ENCODE measurements around the gene RAB7B. TPM values are rescaled to one million over a fixed set of nuclear protein-coding genes. Genes with fewer than 3 reads are reported as not detected.

Gene RAB7B
- total and polyA plus RNA-seq, 2 donors, result 6.4 to 8.6 TPM

DNA sequence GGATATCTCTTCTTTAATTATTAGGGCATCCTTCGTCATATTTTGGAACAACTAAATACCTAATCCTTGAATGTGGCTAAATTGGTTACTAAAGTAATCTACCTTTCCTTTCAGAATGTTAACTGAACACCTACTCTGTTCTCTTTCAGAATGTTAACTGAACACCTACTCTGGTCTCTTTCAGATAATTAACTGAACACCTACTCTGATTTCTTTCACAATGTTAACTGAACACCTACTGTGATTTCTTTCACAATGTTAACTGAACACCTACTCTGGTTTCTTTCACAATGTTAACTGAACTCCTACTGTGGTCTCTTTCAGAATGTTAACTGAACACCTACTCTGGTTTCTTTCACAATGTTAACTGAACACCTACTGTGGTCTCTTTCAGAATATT is 21.9 kb downstream of the RAB7B start:
- Histone ChIP-seq H3K27me3 (ENCODE audit: control insufficient read depth in 2 of 2, insufficient read depth in 1 of 2, low read length in 1 of 2) (no peaks in the 10 kb centered on the region), H3K9me3 (ENCODE audit: control insufficient read depth in 2 of 2, insufficient read depth in 1 of 2, low read length in 1 of 2) (peaks cover 0 to 5% of the 10 kb centered on the region in 2 donors), H3K4me3 (ENCODE audit: low read length in 2 of 2) (no peak overlapping the region), H3K4me1 (ENCODE audit: control insufficient read depth in 2 of 2, insufficient read depth in 2 of 2, low read length in 2 of 2) (no peaks in the 10 kb centered on the region), H3K27ac (ENCODE audit: low read depth in 1 of 2, low read length in 1 of 2) (no peak overlapping the region), H3K36me3 (ENCODE audit: control insufficient read depth in 2 of 2, insufficient read depth in 2 of 2, low read length in 1 of 2) (no peaks in the 10 kb centered on the region)
- no peak for DNase-seq (ENCODE audit: low read depth in 6 of 9, low spot score in 9 of 9)
- WGBS, result 93% methylated on average over 1 of the region's 1 CpG

DNA sequence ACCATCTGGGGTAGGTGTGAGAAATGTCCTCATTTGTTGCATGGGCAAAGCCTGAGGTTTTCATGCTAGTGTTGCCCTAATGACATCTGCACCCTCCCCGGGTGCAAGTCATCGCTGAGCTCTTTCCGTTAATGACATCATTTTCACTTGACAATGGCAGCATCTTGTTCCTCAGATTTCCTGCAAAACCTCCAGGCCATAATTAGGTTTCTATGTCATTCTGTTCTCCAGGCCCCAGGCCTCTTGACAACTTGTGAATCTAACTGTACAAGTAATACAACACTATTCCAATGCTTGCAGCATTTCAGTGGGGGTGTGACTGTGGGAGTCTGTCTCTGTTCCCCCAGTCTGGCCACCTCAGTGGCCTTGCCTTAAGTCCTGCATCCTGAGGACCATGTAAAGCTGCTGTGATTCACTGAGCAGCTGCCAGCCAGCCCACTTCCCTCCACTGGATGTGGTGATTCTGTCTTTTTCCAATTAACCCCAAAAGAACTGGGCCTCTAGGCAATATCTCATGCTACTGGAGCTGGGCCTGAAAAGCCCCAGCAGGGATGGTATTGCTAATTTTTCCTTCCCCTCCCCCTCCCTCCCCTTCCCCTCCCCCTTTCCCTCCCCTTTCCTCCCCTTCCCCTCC is 22.8 kb downstream of the RAB7B start:
- DNase-seq (ENCODE audit: low read depth in 6 of 9, low spot score in 9 of 9), result no peak
- H3K4me3 ChIP-seq (ENCODE audit: low read length in 2 of 2), result no peak overlapping the region
- H3K27me3 ChIP-seq (ENCODE audit: control insufficient read depth in 2 of 2, insufficient read depth in 1 of 2, low read length in 1 of 2), result no peaks in the 10 kb centered on the region
- H3K36me3 ChIP-seq (ENCODE audit: control insufficient read depth in 2 of 2, insufficient read depth in 2 of 2, low read length in 1 of 2), result no peaks in the 10 kb centered on the region
- 90% methylated on average over 3 of the region's 3 CpGs for WGBS
- H3K27ac ChIP-seq (ENCODE audit: low read depth in 1 of 2, low read length in 1 of 2), result no peak overlapping the region
- peaks cover 0 to 5% of the 10 kb centered on the region in 2 donors for H3K9me3 ChIP-seq (ENCODE audit: control insufficient read depth in 2 of 2, insufficient read depth in 1 of 2, low read length in 1 of 2)
- no peaks in the 10 kb centered on the region for H3K4me1 ChIP-seq (ENCODE audit: control insufficient read depth in 2 of 2, insufficient read depth in 2 of 2, low read length in 2 of 2)

DNA sequence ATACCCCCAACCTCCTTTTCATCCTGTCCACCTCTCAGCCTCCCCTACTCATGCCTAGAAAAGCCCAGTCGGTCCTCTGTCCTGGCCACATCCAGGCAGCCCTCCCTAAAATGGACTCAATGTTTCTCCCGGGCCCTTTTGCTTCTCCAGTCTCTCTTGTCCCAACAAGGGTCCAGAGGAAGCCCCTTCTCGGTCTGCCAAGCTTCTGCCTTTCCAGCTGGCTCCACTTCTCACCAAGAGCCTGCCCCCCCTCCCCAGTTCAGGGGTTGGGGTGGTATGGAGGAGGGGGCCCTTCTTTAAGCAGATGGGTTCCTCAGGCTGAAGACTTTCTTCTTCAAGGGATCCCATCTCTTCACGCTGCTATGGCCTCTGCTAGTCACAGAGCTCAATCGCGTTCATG is 23.9 kb downstream of the RAB7B start:
- Histone ChIP-seq H3K4me3 (ENCODE audit: low read length in 2 of 2) (no peak overlapping the region), H3K9me3 (ENCODE audit: control insufficient read depth in 2 of 2, insufficient read depth in 1 of 2, low read length in 1 of 2) (peaks cover 0 to 5% of the 10 kb centered on the region in 2 donors), H3K36me3 (ENCODE audit: control insufficient read depth in 2 of 2, insufficient read depth in 2 of 2, low read length in 1 of 2) (no peaks in the 10 kb centered on the region), H3K27ac (ENCODE audit: low read depth in 1 of 2, low read length in 1 of 2) (no peak overlapping the region), H3K27me3 (ENCODE audit: control insufficient read depth in 2 of 2, insufficient read depth in 1 of 2, low read length in 1 of 2) (no peaks in the 10 kb centered on the region), H3K4me1 (ENCODE audit: control insufficient read depth in 2 of 2, insufficient read depth in 2 of 2, low read length in 2 of 2) (no peaks in the 10 kb centered on the region)
- no peak for DNase-seq (ENCODE audit: low read depth in 6 of 9, low spot score in 9 of 9)
- 94% methylated on average over 6 of the region's 6 CpGs for WGBS

DNA sequence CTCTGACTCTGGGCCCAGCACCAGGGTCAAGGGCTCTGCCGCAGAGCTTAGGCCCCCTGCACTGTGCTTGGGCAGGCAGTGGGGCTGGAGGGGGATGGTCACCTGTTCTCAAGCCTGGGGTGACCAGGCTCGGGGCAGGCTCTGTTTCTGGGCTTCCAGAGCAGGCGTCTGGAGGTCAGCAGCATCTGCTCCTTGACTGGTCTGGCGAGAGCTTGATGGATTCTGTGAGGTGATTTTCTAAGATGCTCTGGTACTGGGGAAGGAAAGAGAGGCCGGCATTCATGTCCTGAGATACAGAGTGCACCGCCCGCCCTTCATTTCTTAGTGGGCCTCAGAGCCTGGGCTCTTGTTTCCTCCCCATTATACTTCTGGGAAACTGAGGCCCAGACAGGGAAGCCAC is 24.5 kb downstream of the RAB7B start:
- no peaks in the 10 kb centered on the region for H3K4me1 ChIP-seq (ENCODE audit: control insufficient read depth in 2 of 2, insufficient read depth in 2 of 2, low read length in 2 of 2)
- H3K27ac ChIP-seq (ENCODE audit: low read depth in 1 of 2, low read length in 1 of 2), result no peak overlapping the region
- no peaks in the 10 kb centered on the region for H3K9me3 ChIP-seq (ENCODE audit: control insufficient read depth in 2 of 2, insufficient read depth in 1 of 2, low read length in 1 of 2)
- H3K4me3 ChIP-seq (ENCODE audit: low read length in 2 of 2), result no peak overlapping the region
- DNase-seq (ENCODE audit: low read depth in 6 of 9, low spot score in 9 of 9), result no peak
- no peaks in the 10 kb centered on the region for H3K36me3 ChIP-seq (ENCODE audit: control insufficient read depth in 2 of 2, insufficient read depth in 2 of 2, low read length in 1 of 2)
- H3K27me3 ChIP-seq (ENCODE audit: control insufficient read depth in 2 of 2, insufficient read depth in 1 of 2, low read length in 1 of 2), result no peaks in the 10 kb centered on the region
- WGBS, result 87% methylated on average over 7 of the region's 7 CpGs

DNA sequence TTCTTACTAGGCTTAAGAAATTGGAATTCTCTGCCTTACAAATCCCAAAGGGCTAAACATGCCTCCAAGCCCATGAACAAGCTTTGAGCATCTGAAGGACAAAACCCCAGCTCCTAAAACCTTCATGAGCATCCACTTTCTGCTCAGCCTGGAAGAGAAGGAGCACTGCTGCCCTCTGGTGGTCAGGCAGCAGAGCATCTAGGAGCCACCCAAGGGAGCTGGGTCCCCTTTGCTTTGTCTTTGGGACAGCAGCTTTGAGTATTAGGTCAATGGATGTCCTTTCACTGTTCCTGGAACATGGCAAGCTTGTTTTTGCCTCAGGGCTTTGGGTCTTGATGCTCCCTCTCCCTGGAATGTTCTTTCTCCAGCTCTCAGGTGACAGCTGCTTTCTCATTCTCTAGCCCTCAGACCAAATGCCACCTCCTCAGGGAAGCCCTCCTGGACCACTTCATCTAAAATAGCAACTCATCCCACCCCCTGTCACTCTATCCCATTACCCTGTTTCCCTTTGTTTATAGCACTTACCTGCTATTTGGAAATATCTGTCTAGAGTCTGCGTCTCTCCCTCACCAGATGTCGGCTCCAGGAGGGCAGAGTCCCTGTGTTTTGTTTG is 25.7 kb downstream of the RAB7B start:
- peak; percentile 40 to 87 (median 72) for DNase-seq (ENCODE audit: low read depth in 6 of 9, low spot score in 9 of 9)
- no peaks in the 10 kb centered on the region for H3K4me1 ChIP-seq (ENCODE audit: control insufficient read depth in 2 of 2, insufficient read depth in 2 of 2, low read length in 2 of 2)

DNA sequence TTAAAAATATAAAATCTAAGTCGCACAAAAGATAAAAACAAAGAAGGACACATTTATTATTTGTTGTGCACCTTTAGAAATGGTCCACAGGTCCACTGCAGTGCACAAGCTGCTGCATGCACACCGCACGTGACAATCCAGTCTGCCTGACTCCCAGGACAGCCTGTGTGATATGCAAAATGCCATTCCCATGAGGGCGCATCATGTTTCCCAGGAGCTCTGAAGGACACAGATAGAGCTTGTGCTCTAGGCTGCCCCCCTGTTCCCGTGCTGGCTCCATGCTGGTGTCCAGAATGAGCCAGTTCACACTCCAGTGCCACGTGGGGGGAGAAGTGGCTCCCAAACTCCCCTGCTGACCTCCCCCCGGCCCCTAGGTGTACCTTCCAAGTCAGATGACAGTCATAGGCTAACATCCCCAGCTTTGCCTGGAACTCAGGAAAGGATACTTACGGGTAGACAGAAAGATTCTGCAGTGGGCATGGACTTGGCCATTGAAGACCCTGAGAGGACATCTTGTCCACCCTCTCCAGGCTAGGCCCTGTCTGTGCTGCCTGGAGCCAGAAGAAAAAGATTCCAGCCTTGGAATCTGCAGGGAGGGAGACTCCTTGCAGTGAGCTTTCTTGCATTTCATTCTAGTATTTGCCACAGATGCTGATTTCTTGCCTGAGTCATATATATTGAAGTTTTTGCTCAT is 26.3 kb downstream of the RAB7B start:
- Histone ChIP-seq H3K36me3 (ENCODE audit: control insufficient read depth in 2 of 2, insufficient read depth in 2 of 2, low read length in 1 of 2) (no peaks in the 10 kb centered on the region), H3K27ac (ENCODE audit: low read depth in 1 of 2, low read length in 1 of 2) (no peak overlapping the region), H3K9me3 (ENCODE audit: control insufficient read depth in 2 of 2, insufficient read depth in 1 of 2, low read length in 1 of 2) (no peaks in the 10 kb centered on the region), H3K27me3 (ENCODE audit: control insufficient read depth in 2 of 2, insufficient read depth in 1 of 2, low read length in 1 of 2) (no peaks in the 10 kb centered on the region), H3K4me3 (ENCODE audit: low read length in 2 of 2) (no peak overlapping the region), H3K4me1 (ENCODE audit: control insufficient read depth in 2 of 2, insufficient read depth in 2 of 2, low read length in 2 of 2) (no peaks in the 10 kb centered on the region)
- 84% methylated on average over 8 of the region's 8 CpGs for WGBS
- no peak for DNase-seq (ENCODE audit: low read depth in 6 of 9, low spot score in 9 of 9)

More for the DNA sequence above, 25.7 kb downstream of the RAB7B start:
- Histone ChIP-seq H3K4me3 (ENCODE audit: low read length in 2 of 2) (no peak overlapping the region), H3K9me3 (ENCODE audit: control insufficient read depth in 2 of 2, insufficient read depth in 1 of 2, low read length in 1 of 2) (no peaks in the 10 kb centered on the region), H3K36me3 (ENCODE audit: control insufficient read depth in 2 of 2, insufficient read depth in 2 of 2, low read length in 1 of 2) (no peaks in the 10 kb centered on the region), H3K27ac (ENCODE audit: low read depth in 1 of 2, low read length in 1 of 2) (no peak overlapping the region), H3K27me3 (ENCODE audit: control insufficient read depth in 2 of 2, insufficient read depth in 1 of 2, low read length in 1 of 2) (no peaks in the 10 kb centered on the region)
- 77% methylated on average over 2 of the region's 2 CpGs for WGBS

DNA sequence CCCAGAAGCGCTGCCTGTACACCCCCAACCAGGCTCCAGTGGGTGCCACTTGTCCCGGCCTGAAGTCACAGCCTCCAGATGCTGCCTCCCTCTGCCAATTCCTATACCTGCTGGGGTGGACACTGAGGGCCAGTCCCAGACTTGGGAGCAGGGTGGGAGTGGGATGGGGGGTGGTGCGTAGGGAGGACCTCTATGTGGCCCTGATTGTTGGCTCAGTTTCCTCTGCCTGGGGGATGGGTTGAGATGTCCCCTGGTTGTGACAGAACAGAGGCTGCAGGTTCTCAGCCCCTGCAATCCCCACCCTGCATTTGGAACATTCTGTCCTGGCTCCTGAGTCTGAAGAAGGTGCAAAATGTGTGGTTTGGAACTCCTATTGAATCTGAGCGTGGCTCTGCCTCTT is 27.2 kb downstream of the RAB7B start:
- Histone ChIP-seq H3K27ac (ENCODE audit: low read depth in 1 of 2, low read length in 1 of 2) (no peak overlapping the region), H3K27me3 (ENCODE audit: control insufficient read depth in 2 of 2, insufficient read depth in 1 of 2, low read length in 1 of 2) (no peaks in the 10 kb centered on the region), H3K4me1 (ENCODE audit: control insufficient read depth in 2 of 2, insufficient read depth in 2 of 2, low read length in 2 of 2) (no peaks in the 10 kb centered on the region), H3K36me3 (ENCODE audit: control insufficient read depth in 2 of 2, insufficient read depth in 2 of 2, low read length in 1 of 2) (no peaks in the 10 kb centered on the region), H3K4me3 (ENCODE audit: low read length in 2 of 2) (no peak overlapping the region), H3K9me3 (ENCODE audit: control insufficient read depth in 2 of 2, insufficient read depth in 1 of 2, low read length in 1 of 2) (no peaks in the 10 kb centered on the region)
- DNase-seq (ENCODE audit: low read depth in 6 of 9, low spot score in 9 of 9), result no peak
- WGBS, result 93% methylated on average over 4 of the region's 4 CpGs

DNA sequence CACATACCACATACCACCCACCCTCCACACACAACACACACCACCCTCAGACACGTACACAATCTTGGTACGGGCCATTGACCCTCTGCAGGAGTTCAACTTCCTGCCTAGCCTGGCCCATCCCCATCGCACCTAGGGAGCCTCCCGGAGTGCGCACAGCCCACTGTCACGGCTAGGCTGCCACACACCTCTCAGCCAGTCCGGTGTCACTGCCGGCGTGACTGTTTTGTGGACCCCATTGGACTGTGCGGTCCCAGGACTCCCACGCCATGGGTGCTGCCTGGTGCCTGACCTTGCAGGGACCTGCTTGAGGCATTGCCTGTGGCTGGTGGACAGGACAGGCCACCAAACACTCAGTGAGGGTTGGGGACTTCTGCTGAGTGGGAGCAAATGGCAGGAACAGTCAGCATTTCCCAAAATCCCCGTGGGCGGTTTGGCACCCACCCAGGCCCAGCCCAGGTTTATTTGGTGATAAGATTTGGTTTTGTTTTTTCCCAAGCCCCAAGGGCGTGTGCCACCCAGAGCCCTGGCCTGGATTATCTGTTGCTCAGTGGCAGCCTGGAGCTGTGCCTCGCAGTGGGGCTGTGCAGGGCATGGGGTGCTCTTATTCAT is 27.7 kb downstream of the RAB7B start:
- Histone ChIP-seq H3K36me3 (ENCODE audit: control insufficient read depth in 2 of 2, insufficient read depth in 2 of 2, low read length in 1 of 2) (no peaks in the 10 kb centered on the region), H3K27ac (ENCODE audit: low read depth in 1 of 2, low read length in 1 of 2) (no peak overlapping the region), H3K27me3 (ENCODE audit: control insufficient read depth in 2 of 2, insufficient read depth in 1 of 2, low read length in 1 of 2) (no peaks in the 10 kb centered on the region)

DNA sequence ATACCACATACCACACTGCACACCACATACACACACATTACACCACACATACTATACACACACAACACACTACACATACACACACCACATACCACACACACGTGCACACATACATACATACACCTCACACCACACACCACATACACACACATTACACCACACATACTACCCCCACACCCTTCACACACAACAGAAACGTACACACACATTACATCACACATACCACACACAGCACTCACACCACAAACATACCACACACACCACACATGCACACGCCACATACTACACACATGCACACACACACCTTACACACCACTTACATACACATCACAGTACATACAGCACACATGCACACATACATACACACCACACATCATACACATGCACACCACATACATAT is 28.5 kb downstream of the RAB7B start:
- DNase-seq (ENCODE audit: low read depth in 6 of 9, low spot score in 9 of 9), result no peak
- 95% methylated on average over 3 of the region's 3 CpGs for WGBS
- H3K27ac ChIP-seq (ENCODE audit: low read depth in 1 of 2, low read length in 1 of 2), result no peak overlapping the region

More for the DNA sequence above, 27.7 kb downstream of the RAB7B start:
- H3K4me1 ChIP-seq (ENCODE audit: control insufficient read depth in 2 of 2, insufficient read depth in 2 of 2, low read length in 2 of 2), result no peaks in the 10 kb centered on the region
- H3K4me3 ChIP-seq (ENCODE audit: low read length in 2 of 2), result no peak overlapping the region
- 95% methylated on average over 15 of the region's 15 CpGs for WGBS
- no peaks in the 10 kb centered on the region for H3K9me3 ChIP-seq (ENCODE audit: control insufficient read depth in 2 of 2, insufficient read depth in 1 of 2, low read length in 1 of 2)
- no peak for DNase-seq (ENCODE audit: low read depth in 6 of 9, low spot score in 9 of 9)

More for the DNA sequence above, 28.5 kb downstream of the RAB7B start:
- H3K9me3 ChIP-seq (ENCODE audit: control insufficient read depth in 2 of 2, insufficient read depth in 1 of 2, low read length in 1 of 2), result no peaks in the 10 kb centered on the region
- no peak overlapping the region for H3K4me3 ChIP-seq (ENCODE audit: low read length in 2 of 2)
- no peaks in the 10 kb centered on the region for H3K4me1 ChIP-seq (ENCODE audit: control insufficient read depth in 2 of 2, insufficient read depth in 2 of 2, low read length in 2 of 2)
- H3K36me3 ChIP-seq (ENCODE audit: control insufficient read depth in 2 of 2, insufficient read depth in 2 of 2, low read length in 1 of 2), result no peaks in the 10 kb centered on the region
- H3K27me3 ChIP-seq (ENCODE audit: control insufficient read depth in 2 of 2, insufficient read depth in 1 of 2, low read length in 1 of 2), result no peaks in the 10 kb centered on the region
